ENCODE measurements around the gene MAP3K5. TPM values are rescaled to one million over a fixed set of nuclear protein-coding genes. Genes with fewer than 3 reads are reported as not detected.

Gene MAP3K5
- total and polyA plus RNA-seq, 2 of the 8 experiments (the other 6 are each of a cell fraction or from before 2014, with no cell fraction given) = 0.63 to 2.6 TPM

DNA sequence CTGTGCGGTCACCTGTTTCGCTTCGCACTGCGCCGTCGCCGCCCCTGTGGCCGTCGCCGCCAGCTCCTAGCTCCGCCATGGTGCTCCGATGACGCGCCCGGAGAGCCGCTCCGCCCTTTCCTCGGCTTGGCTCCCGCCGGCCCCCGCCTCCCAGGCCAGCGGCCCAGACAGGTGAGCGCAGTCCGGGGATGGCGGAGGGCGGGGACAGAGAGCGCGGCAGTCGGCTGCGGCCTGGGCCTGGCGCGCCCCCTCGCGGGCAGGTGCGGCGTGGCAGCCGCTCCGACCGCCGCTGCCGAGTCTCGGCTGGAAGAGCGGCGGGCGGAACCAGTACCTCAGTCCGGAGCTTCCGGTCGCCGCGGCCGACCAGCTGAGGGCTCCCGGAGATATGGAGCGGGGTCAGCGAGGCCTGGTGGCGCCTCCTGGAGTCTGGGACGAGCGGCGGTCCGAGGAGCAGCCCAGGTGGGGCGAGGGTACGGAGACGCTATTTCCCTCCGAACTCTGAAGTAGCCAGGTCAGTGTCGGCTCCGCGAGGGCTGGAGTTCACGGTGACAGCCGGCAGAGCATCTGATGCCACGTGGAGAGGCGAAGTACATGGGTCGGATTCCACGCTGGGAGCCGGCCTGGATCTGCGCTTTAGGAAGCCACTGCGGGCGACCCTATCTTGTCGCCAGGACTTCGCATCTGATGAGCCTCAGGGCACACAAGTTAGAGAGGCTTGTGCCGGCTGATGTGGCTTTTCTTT, 241.8 kb downstream of the MAP3K5 start, which contains the start of gene MAP7:
TSS of gene MAP7 (minus strand) at position 93 of the 742 bp plus-strand sequence. CDS start at position 79, 14 bp downstream.
- H3K27me3 ChIP-seq (replicated peaks in 1 of 4; ENCODE audit: control insufficient read depth in 3 of 4, extremely low read depth in 1 of 4, insufficient read depth in 3 of 4, low read length in 3 of 4) = peaks cover 0 to 14% (median 7%) of the 10 kb centered on the region in 4 experiments; a peak in 5 of 7 replicates
- peak within 1 kb of the TSS; percentile 69 for H4K8ac ChIP-seq (ENCODE audit: extremely low read depth, insufficient read depth, low read length)
- peaks cover 0 to 10% (median 1%) of the 10 kb centered on the region in 4 experiments; a peak in 5 of 7 replicates for H3K4me1 ChIP-seq (replicated peaks in 1 of 4; ENCODE audit: control insufficient read depth in 3 of 4, insufficient read depth in 4 of 4, low read length in 3 of 4)
- H4K20me1 ChIP-seq (replicated peaks in 1 of 2; ENCODE audit: control insufficient read depth in 1 of 2, insufficient read depth in 2 of 2, low read length in 2 of 2) = no peaks in the 10 kb centered on the region
- DNase-seq (ENCODE audit: low read depth in 1 of 2, low spot score in 2 of 2) (peak; percentile 81 to 94), FAIRE-seq (no peak)
- H4K91ac ChIP-seq (replicated peaks; ENCODE audit: insufficient read length, low read length) = peak within 1 kb of the TSS; percentile 1
- H3K36me3 ChIP-seq (ENCODE audit: control insufficient read depth in 2 of 4, insufficient read depth in 4 of 4, low read length in 3 of 4) = no peaks in the 10 kb centered on the region
- H3K9me3 ChIP-seq (ENCODE audit: insufficient read depth in 2 of 2, low read depth in 1 of 2, low read length in 1 of 2) = no peaks in the 10 kb centered on the region
- H3K27ac ChIP-seq (ENCODE audit: low read depth, low read length) = peak within 1 kb of the TSS; percentile 68; the same call in 1 of the 2 replicates
- H3K4me3 ChIP-seq (ENCODE audit: extremely low read depth in 1 of 4, insufficient read depth in 2 of 4, low read depth in 3 of 4, low read length in 4 of 4) = peak within 1 kb of the TSS; percentile 68 to 99 (median 83)
- H3K14ac ChIP-seq (ENCODE audit: insufficient read length) = no peak within 1 kb of the TSS
- H2AFZ ChIP-seq (ENCODE audit: low read length) = peak within 1 kb of the TSS; percentile 84
- peaks cover 13% of the 10 kb centered on the region for H3K23me2 ChIP-seq (ENCODE audit: low read depth, low read length)
- peak within 1 kb of the TSS; percentile 59 for H3K56ac ChIP-seq (replicated peaks; ENCODE audit: insufficient read length, low read depth, low read length)
- no peak within 1 kb of the TSS for H3K4ac ChIP-seq (replicated peaks; ENCODE audit: insufficient read length, low read depth, low read length)
- ChIA-PET CTCF (ENCODE audit: partially characterized antibody) (interaction anchor here (0.7 to 2.9 kb wide), 19 partner anchors 10 to 299 kb away, joined by 3 to 22 read pairs (median 3); partner anchors contain the start of gene BCLAF1), POLR2A (ENCODE audit: partially characterized antibody) (interaction anchor here (1.0 to 2.8 kb wide), 6 partner anchors 49 to 300 kb away, joined by 3 to 21 read pairs (median 4); partner anchors contain the start of genes BCLAF1 and MTFR2)
- H2BK120ac ChIP-seq (replicated peaks; ENCODE audit: low read depth, low read length) = no peak within 1 kb of the TSS
- H3K79me2 ChIP-seq (ENCODE audit: control insufficient read depth in 1 of 2, insufficient read depth in 2 of 2, low read length in 2 of 2) = peaks cover 0 to 40% of the 10 kb centered on the region in 2 experiments; a peak in 2 of 4 replicates
- H3K23ac ChIP-seq (ENCODE audit: insufficient read length) = no peak within 1 kb of the TSS
- WGBS, 2 experiments (ENCODE audit: extremely low coverage in 1 of 2, insufficient coverage in 1 of 2, insufficient read length in 1 of 2, insufficient replicate concordance in 2 of 2, low coverage in 1 of 2, low lambda C conversion rate in 2 of 2, missing lambda C conversion rate in 1 of 2) = 2% methylated on average over 58 of the region's 79 CpGs; no CpG with 5 or more reads in 1 of the 2 experiments
- H3K4me2 ChIP-seq (ENCODE audit: insufficient read depth in 1 of 2, low read depth in 2 of 2, low read length in 2 of 2) = peak within 1 kb of the TSS; percentile 82 to 88
- no peak within 1 kb of the TSS for H2AK5ac ChIP-seq (ENCODE audit: low read depth, low read length)
- peak within 1 kb of the TSS; percentile 66 to 87 (median 72); a peak in 6 of 7 replicates for H3K9ac ChIP-seq (replicated peaks in 1 of 4; ENCODE audit: extremely low read depth in 1 of 4, low read depth in 3 of 4, low read length in 3 of 4)
- H3K79me1 ChIP-seq (ENCODE audit: low read depth, low read length) = no peaks in the 10 kb centered on the region
- no peak within 1 kb of the TSS; the same call in 1 of the 2 replicates for H2BK15ac ChIP-seq (ENCODE audit: low read length)
- H2BK5ac ChIP-seq (ENCODE audit: low read depth, low read length) = peak within 1 kb of the TSS; percentile 53; the same call in 1 of the 2 replicates
- H2BK20ac ChIP-seq (ENCODE audit: low read length) = no peak within 1 kb of the TSS
- peak within 1 kb of the TSS; percentile 66 for H3K18ac ChIP-seq (ENCODE audit: extremely low read depth, low read length)
- H4K5ac ChIP-seq (ENCODE audit: insufficient read length, low read depth, low read length) = no peak within 1 kb of the TSS
- no peak within 1 kb of the TSS for H2BK12ac ChIP-seq (ENCODE audit: low read depth, low read length)
- TF ChIP-seq RAD21 (IDR thresholded peaks at IDR 0.05 in 1 of 2, conservative IDR thresholded peaks at IDR 0.05 in 1 of 2; ENCODE audit: low read depth in 2 of 2, low read length in 2 of 2) (peak; percentile 75 to 83), SIRT6 (IDR thresholded peaks at IDR 0.05; ENCODE audit: low read length) (no peak), YY1 (IDR thresholded peaks at IDR 0.05; ENCODE audit: low read depth, low read length) (peak; percentile 83), POLR2A (IDR thresholded peaks at IDR 0.05; ENCODE audit: control extremely low read depth in 1 of 2, low read depth in 2 of 2, low read length in 2 of 2) (peak in 1 of 2 experiments; percentile 68; a peak in 2 of 3 replicates), KDM5A (IDR thresholded peaks at IDR 0.05; ENCODE audit: low read length) (no peak), RNF2 (IDR thresholded peaks at IDR 0.05; ENCODE audit: borderline replicate concordance, low read depth, low read length, missing control alignments, poor library complexity, severe bottlenecking) (no peak), FOSL1 (IDR thresholded peaks at IDR 0.05; ENCODE audit: insufficient read depth, low read depth, low read length) (no peak), CHD2 (IDR thresholded peaks at IDR 0.05; ENCODE audit: low read length) (no peak), CEBPB (IDR thresholded peaks at IDR 0.05; ENCODE audit: low read depth, low read length) (no peak; the same call in 1 of the 2 replicates), NANOG (IDR thresholded peaks at IDR 0.05; ENCODE audit: insufficient read depth, low read depth, low read length, poor library complexity, severe bottlenecking) (no peak), GABPA (IDR thresholded peaks at IDR 0.05; ENCODE audit: borderline replicate concordance, insufficient read depth, low read length) (peak; percentile 27; the same call in 1 of the 2 replicates)

Measured in H1 (cell line).